Activated CD4-positive, alpha-beta T cell treated with anti-CD3 and anti-CD28 coated beads, Interleukin-2, Interleukin-4, amounts not matched to agents 100 ng/mL and 50 ng/mL, durations not matched to agents 16 hours and 8 hours (primary cell): Measurements from ENCODE around the gene CCDC15.
"Not testable (repeated sequence)": the region's sequence is repeated elsewhere in the genome, so short reads cannot be mapped to it uniquely, and the experiment has no call there.

Experiments used
- DNase-seq: peaks from one replicate; pipeline ENCODE4 v3.0.0-alpha.2; 2020; ENCODE audit warnings: low spot score

Gene CCDC15

GRCh38 chr11:125082611-125083311 is 128.8 kb downstream of the CCDC15 start:
- DNase-seq = no peak

- no peak for DNase-seq
These were observed 129.5 kb downstream of the CCDC15 start for GRCh38 chr11:125083312-125084056.

GRCh38 chr11:125084057-125084416 is 130.0 kb downstream of the CCDC15 start:
- no peak for DNase-seq

DNA sequence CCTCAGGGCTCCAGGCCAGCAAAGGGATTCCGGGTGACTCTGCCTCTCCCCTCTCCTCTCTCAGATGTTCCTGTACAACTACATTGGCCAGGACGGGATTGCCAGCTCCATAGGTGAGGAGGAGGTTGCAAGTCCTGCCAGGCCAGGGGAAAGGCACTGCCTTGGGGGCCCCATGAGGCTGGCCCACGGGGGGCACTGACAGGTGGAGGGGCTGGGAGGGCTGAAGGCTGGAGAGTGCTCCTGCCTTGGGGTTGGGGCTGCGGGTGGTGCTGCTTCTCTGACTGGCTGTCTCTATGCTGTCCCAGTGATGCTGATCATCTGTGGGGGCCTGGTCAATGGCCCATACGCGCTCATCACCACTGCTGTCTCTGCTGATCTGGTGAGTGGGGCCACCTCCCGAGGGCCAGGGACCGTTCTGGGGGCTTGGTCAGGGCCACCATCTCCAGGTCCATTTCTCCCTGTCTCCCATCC is 130.8 kb downstream of the CCDC15 start:
- DNase-seq = no peak

GRCh38 chr11:125085301-125086081 is 131.5 kb downstream of the CCDC15 start:
- no peak for DNase-seq

- DNase-seq = no peak
These were observed 132.8 kb downstream of the CCDC15 start for GRCh38 chr11:125086633-125087296.

DNA sequence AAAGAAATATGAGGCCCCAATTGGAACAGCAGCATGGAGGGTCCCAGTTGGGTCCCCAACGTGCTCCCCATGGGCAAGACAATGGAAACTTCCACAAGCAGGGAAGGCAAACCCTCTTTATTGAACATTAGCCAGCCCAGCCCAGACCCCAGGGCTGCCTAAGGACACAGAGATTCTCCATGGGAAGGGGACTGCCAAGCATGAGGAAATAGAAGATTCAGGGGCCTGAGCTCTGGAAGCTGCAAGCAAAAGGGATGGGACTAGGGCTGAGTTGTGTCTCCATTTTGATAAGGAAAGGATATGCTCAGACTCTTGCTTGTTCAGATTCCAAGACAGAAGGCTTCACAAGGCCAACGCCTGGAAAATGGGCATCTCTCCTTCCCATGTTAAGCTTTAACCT is 134.1 kb downstream of the CCDC15 start:
- DNase-seq = no peak

DNA sequence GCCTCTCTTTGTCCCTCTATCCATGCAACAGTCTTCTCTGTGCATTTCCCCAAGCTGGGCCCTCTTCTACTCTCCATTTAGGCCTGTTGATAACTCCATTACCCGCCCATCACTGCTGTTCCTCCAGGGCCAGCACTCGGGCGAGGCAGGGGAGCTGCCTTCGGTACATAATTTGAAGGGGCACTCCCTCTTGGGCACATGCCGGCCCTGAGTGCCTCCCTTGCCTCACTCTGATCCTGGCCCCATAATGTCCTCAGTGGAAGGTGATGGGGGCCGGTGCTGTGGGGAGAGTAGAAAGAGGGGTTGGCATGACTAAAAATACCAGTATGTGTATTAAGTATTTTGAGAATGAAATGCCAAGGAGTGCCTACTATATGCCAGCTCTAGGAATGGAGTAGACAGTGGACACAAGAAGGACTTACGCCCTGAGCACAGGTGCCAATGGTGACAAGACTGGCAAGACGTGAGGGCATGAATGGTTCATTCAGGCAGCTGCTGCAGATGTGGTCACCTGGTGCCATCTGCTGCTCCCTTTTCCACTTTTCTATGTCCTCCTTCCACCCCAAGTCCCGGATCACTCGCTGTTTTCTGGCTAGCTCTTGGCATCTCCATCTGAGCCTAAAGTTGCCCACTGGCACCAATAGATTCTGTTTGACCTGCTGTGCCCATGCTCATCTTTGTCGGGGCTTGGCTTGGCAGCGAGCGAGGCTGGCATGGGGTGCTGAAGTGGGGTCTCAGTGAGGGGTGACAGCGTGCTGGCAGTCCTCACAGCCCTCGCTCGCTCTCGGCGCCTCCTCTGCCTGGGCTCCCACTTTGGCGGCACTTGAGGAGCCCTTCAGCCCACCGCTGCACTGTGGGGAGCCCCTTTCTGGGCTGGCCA is 134.8 kb downstream of the CCDC15 start:
- DNase-seq = no peak

- not testable (repeated sequence) for DNase-seq
These were observed 135.5 kb downstream of the CCDC15 start for GRCh38 chr11:125089481-125089880.

DNA sequence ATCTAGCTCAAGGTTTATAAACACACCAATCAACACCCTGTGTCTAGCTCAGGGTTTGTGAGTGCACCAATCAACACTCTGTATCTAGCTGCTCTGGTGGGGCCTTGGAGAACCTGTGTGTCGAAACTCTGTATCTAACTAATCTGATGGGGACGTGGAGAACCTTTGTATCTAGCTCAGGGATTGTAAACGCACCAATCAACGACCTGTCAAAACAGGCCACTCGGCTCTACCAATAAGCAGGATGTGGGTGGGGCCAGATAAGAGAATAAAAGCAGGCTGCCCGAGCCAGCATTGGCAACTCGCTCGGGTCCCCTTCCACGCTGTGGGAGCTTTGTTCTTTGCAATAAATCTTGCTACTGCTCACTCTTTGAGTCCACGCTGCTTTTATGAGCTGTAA is 136.1 kb downstream of the CCDC15 start:
- not testable (repeated sequence) for DNase-seq

DNA sequence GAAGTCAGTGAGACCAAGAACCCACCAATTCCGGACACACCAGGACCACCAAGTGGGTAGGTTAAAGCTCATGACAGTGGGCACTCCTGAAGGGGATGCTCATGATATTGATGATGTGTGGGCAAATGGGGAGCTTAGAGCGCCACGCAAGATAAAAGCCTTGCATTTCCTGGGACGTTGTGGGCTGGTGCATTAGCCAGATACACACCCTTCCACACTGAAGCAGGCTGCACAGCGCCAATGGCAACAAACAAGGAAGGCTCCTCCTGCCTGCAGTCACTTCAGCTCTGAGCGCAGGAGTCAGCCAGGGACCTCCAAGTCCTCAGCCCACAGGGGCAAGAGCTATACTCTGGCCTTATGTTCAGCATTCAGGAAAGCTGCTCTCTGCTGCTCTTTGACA is 136.8 kb downstream of the CCDC15 start:
- no peak for DNase-seq
